ENCODE measurements around the gene ZC3HAV1L.

DNA sequence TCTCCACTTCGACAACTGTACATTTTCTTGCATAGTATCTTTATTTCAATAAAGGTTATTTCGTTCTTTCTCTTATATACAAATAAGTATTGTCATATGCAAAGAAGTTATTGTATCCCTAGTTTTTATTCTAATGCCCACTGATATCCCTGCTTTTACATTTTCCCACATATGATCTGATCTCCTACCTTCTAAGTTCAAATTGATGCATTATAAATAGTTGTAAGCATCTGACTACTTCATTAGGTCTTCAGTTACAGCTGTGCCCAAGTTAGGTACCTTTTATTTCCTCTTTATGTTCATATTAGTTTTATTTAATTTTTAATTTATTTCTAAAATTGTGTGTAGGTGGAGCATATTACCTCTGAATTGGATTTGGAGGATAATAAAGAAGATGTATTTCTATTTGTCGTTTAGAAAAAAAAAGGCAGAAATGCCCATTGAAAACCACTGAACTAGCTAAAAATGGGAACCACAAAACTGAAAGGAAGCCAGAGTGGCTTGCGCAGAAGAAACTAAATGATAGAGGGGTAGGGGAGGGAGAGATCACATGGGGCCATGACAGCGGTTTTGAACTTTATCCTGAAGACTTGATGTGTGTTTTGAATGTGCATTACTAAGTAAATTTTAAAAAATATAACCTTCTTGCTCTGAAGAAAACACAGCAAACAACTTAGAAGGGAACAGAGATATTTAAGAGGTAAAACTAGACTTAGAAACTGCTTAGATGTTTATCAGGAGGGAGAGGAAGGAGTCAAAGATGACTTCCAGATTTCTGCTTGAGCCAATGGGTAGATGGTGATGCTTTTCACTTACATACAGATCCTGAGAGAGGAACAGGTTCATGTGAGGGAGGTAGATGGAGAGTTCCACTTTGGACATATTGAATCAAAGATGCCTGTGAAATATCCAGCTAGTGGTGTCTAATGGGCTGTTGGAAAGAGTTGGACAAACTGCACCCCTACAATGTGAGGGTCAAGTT, 9.3 kb upstream of the ZC3HAV1L start:
- TF ChIP-seq POLR2AphosphoS5 (IDR thresholded peaks at IDR 0.05; ENCODE audit: borderline replicate concordance, low read depth, low read length) (no peak), EZH2 (IDR thresholded peaks at IDR 0.05) (no peak)

Data from SK-N-MC (cell line).